ENCODE measurements around the gene GCDH.

DNA sequence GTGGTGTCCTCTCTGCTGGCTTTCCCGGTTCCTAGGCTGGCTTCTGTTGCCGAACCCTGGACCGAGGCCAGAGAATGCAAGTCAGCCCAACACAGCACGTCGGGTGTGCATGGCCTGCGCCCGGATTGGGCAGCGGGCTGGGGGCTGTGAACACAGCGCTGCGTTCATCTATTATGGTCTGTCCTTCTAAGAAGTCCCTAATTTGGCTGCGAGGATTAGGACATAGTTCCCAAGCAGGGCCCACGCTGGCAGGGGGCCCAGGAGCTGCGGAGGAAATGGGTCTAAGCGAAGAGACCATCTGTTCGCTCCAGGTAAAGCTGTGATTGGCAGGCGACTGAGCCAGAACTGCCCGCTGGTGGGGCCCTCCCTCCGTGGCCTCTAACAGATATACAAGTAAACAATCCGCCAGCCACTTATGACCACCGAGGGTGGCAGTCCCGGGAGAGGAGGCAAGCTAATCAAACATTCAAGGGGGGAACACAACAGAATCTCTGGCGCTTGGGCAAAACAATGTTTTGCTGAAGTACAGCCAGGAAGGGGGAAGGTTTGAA lies 22.1 kb downstream of the GCDH start:
- TF ChIP-seq, protein P1, sequence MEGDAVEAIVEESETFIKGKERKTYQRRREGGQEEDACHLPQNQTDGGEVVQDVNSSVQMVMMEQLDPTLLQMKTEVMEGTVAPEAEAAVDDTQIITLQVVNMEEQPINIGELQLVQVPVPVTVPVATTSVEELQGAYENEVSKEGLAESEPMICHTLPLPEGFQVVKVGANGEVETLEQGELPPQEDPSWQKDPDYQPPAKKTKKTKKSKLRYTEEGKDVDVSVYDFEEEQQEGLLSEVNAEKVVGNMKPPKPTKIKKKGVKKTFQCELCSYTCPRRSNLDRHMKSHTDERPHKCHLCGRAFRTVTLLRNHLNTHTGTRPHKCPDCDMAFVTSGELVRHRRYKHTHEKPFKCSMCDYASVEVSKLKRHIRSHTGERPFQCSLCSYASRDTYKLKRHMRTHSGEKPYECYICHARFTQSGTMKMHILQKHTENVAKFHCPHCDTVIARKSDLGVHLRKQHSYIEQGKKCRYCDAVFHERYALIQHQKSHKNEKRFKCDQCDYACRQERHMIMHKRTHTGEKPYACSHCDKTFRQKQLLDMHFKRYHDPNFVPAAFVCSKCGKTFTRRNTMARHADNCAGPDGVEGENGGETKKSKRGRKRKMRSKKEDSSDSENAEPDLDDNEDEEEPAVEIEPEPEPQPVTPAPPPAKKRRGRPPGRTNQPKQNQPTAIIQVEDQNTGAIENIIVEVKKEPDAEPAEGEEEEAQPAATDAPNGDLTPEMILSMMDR (IDR thresholded peaks at IDR 0.05), result no peak
- no peak for TF ChIP-seq POLR2A (IDR thresholded peaks at IDR 0.05)
